Calu3 (cell line): ENCODE data around the gene LCN12. TPM values are rescaled to one million over a fixed set of nuclear protein-coding genes. Genes with fewer than 3 reads are reported as not detected.

Experiments used
- BruUV-seq: library from RNA; stranded (reverse); fragments of 400-500 nt; replicated peaks from 2 replicates; lab custom pipeline; 2021; lab: Mats Ljungman, UMichigan
- CTCF ChIA-PET: fragments of 300-600 bp; sonication (Branson Sonifier 250); formaldehyde crosslinking; loops from one replicate; lab custom pipeline; 2022; ENCODE audit warnings: antibody characterized with exemption; lab: Charles Lee
- DNase-seq: peaks from one replicate; pipeline ENCODE4 v3.0.0; 2022
- H3K27ac Mint-ChIP-seq: one replicate; pipeline ENCODE4 v1.8.0; 2022; ENCODE audit warnings: mixed read lengths; ENCODE audit not compliant: unreplicated experiment
- H3K27me3 Mint-ChIP-seq: one replicate; pipeline ENCODE4 v1.8.0; 2022; ENCODE audit warnings: mixed read lengths; ENCODE audit not compliant: unreplicated experiment
- H3K36me3 Mint-ChIP-seq: one replicate; pipeline ENCODE4 v1.8.0; 2022; ENCODE audit warnings: mild to moderate bottlenecking, moderate library complexity, mixed read lengths; ENCODE audit not compliant: insufficient read depth, unreplicated experiment
- H3K4me1 Mint-ChIP-seq: one replicate; pipeline ENCODE4 v1.8.0; 2022; ENCODE audit warnings: mild to moderate bottlenecking, low read depth, mixed read lengths; ENCODE audit not compliant: unreplicated experiment
- H3K4me3 Mint-ChIP-seq: one replicate; pipeline ENCODE4 v1.8.0; 2022; ENCODE audit warnings: mild to moderate bottlenecking, low read depth, moderate library complexity, mixed read lengths; ENCODE audit not compliant: unreplicated experiment
- H3K9me3 Mint-ChIP-seq: one replicate; pipeline ENCODE4 v1.8.0; 2022; ENCODE audit warnings: low read depth, mixed read lengths; ENCODE audit not compliant: unreplicated experiment
- CTCF ChIP-seq: fragments of 200-600 bp; IDR thresholded peaks from one replicate; pipeline ENCODE4 v1.8.0; 2022; ENCODE audit warnings: antibody characterized with exemption; ENCODE audit not compliant: unreplicated experiment
- intact Hi-C: fragments of 100-400 bp; cut with micrococcal nuclease; formaldehyde crosslinking; loops from one replicate; pipeline ENCODE4 v1.10.0; 2022; ENCODE audit not compliant: unreplicated experiment
- total RNA-seq: library from RNA; stranded (reverse); gene quantifications from 2 replicates; pipeline ENCODE4 v1.2.3, GENCODE V29; 2022

LCN12 gene
- total RNA-seq, 1 experiment from 2014 or later = 3.8 TPM

GRCh38 chr9:136927343-136928271 is 24.5 kb upstream of the LCN12 start:
- H3K27me3 Mint-ChIP-seq = no peaks in the 10 kb centered on the region
- peaks cover 48% of the 10 kb centered on the region for H3K36me3 Mint-ChIP-seq
- intact Hi-C loops = no loop called here
- no peak for TF ChIP-seq CTCF
- H3K4me1 Mint-ChIP-seq = no peaks in the 10 kb centered on the region
- no TSS peak for BruUV-seq
- DNase-seq = no peak
- CTCF ChIA-PET = no interaction called here
- no peak overlapping the region for H3K4me3 Mint-ChIP-seq
- H3K27ac Mint-ChIP-seq = no peak overlapping the region
- H3K9me3 Mint-ChIP-seq = no peaks in the 10 kb centered on the region

- no TSS peak for BruUV-seq
- intact Hi-C loops = no loop called here
- no peaks in the 10 kb centered on the region for H3K9me3 Mint-ChIP-seq
- no peak for DNase-seq
- no peaks in the 10 kb centered on the region for H3K27me3 Mint-ChIP-seq
- no peak overlapping the region for H3K27ac Mint-ChIP-seq
- H3K4me3 Mint-ChIP-seq = no peak overlapping the region
- no peak for TF ChIP-seq CTCF
- H3K36me3 Mint-ChIP-seq = peaks cover 50% of the 10 kb centered on the region
- H3K4me1 Mint-ChIP-seq = no peaks in the 10 kb centered on the region
- CTCF ChIA-PET = no interaction called here
Observed at GRCh38 chr9:136928591-136928990, 23.5 kb upstream of the LCN12 start.

- H3K27me3 Mint-ChIP-seq = no peaks in the 10 kb centered on the region
- H3K4me1 Mint-ChIP-seq = no peaks in the 10 kb centered on the region
- no peak for TF ChIP-seq CTCF
- no peaks in the 10 kb centered on the region for H3K9me3 Mint-ChIP-seq
- intact Hi-C loops = no loop called here
- DNase-seq = no peak
- no TSS peak for BruUV-seq
- no peak overlapping the region for H3K4me3 Mint-ChIP-seq
- H3K27ac Mint-ChIP-seq = no peak overlapping the region
- CTCF ChIA-PET = no interaction called here
- H3K36me3 Mint-ChIP-seq = peaks cover 57% of the 10 kb centered on the region
Observed at GRCh38 chr9:136930014-136930413, 22.1 kb upstream of the LCN12 start.

- no TSS peak for BruUV-seq
- H3K27ac Mint-ChIP-seq = no peak overlapping the region
- CTCF ChIA-PET = no interaction called here
Observed at GRCh38 chr9:136931611-136932130, 20.4 kb upstream of the LCN12 start.

More at GRCh38 chr9:136931611-136932130, 20.4 kb upstream of the LCN12 start:
- Mint-ChIP-seq H3K4me3 (no peak overlapping the region), H3K27me3 (no peaks in the 10 kb centered on the region), H3K36me3 (peaks cover 54% of the 10 kb centered on the region), H3K4me1 (no peaks in the 10 kb centered on the region), H3K9me3 (no peaks in the 10 kb centered on the region)
- TF ChIP-seq CTCF = no peak
- intact Hi-C loops = no loop called here
- no peak for DNase-seq
